GM12878 (cell line): ENCODE measurements around the gene SRRM3. TPM values are rescaled to one million over a fixed set of nuclear protein-coding genes. Genes with fewer than 3 reads are reported as not detected.

Experiments used
- ASH2L ChIP-seq: fragments of 300-600, 200-600 bp; sonication (generic); IDR thresholded peaks from 2 replicates; pipeline ENCODE4 v1.6.1; 2017; ENCODE audit warnings: low read depth, mild to moderate bottlenecking, borderline replicate concordance
- CHD2 ChIP-seq: IDR thresholded peaks from 2 replicates; pipeline ENCODE4 v1.6.1; 2011; ENCODE audit warnings: low read depth, low read length, improper control_type of control experiment, borderline replicate concordance
- IRF3 ChIP-seq: fragments of 450-650 bp; IDR thresholded peaks from 2 replicates; pipeline ENCODE4 v1.6.1; 2014; ENCODE audit warnings: mild to moderate bottlenecking
- PAX5 ChIP-seq: IDR thresholded peaks from 2 replicates; pipeline ENCODE4 v1.6.1; 2011; ENCODE audit warnings: low read depth, low read length, borderline replicate concordance
- RAD21 ChIP-seq: IDR thresholded peaks from 2 replicates; pipeline ENCODE4 v1.6.1; 2011; ENCODE audit warnings: mild to moderate bottlenecking, low read depth, low read length, moderate library complexity; ENCODE audit not compliant: insufficient read depth
- REST ChIP-seq: IDR thresholded peaks from 2 replicates; pipeline ENCODE4 v1.6.1; 2012; ENCODE audit warnings: mild to moderate bottlenecking, low read depth, low read length
- USF2 ChIP-seq: IDR thresholded peaks from 2 replicates; pipeline ENCODE4 v1.6.1; 2011; ENCODE audit warnings: low read depth, low read length, improper control_type of control experiment, borderline replicate concordance
- polyA plus RNA-seq, 11 experiments: library from polyadenylated mRNA; depleted of rRNA in 4 of 11; unstranded in 6 of 11; stranded (reverse) in 5 of 11; fragments of >200 nt; fragmentation: Nextera tagmentation in 4 of 11; fragmentation: Illumina TruSeq in 1 of 11; extraction: Ambion mirVana in 4 of 11; extraction: Trizol in 1 of 11; gene quantifications; 1 replicate in 1 of 11; 2 replicates in 10 of 11; pipeline versions ENCODE4 v1.2.1 to v1.2.3, GENCODE V29; 2011 to 2016; ENCODE audit warnings: inconsistent platforms in 2 of 11, missing spikeins in 2 of 11, low read depth in 1 of 11
- total RNA-seq, 4 experiments: library from RNA; depleted of rRNA in 3 of 4; stranded (reverse); fragments of >200 nt in 3 of 4; fragmentation: Illumina TruSeq in 1 of 4; extraction: Trizol in 1 of 4; gene quantifications; 2 replicates each; pipeline versions ENCODE4 v1.2.1 to v1.2.3, GENCODE V29; 2013 to 2021

The SRRM3 gene
- total and polyA plus RNA-seq, 10 of the 15 experiments (the other 5 are each of a cell fraction or from before 2014, with no cell fraction given): 0.03 to 0.15 (median 0.05) TPM; not detected in 6

- no peak for TF ChIP-seq REST
- no peak for TF ChIP-seq RAD21
- TF ChIP-seq PAX5: no peak
- TF ChIP-seq CHD2: no peak
- TF ChIP-seq IRF3: no peak
- no peak for TF ChIP-seq USF2
- no peak for TF ChIP-seq ASH2L
- TF ChIP-seq, all 136 proteins: peak for 0
These were observed 131.9 kb downstream of the SRRM3 start (continued) for GRCh38 chr7:76333511-76334101.
